ENCODE measurements around the gene SMIM7.

- TF ChIP-seq CTCF (IDR thresholded peaks at IDR 0.05) (no peak), ZFX (IDR thresholded peaks at IDR 0.05; ENCODE audit: borderline replicate concordance) (no peak)
Measured at GRCh38 chr19:16654627-16655026, 5.3 kb downstream of the SMIM7 start.

Measured in 22Rv1 (cell line).